Left lung (tissue), 10 donors: ENCODE results near the gene MED12L. TPM values are rescaled to one million over a fixed set of nuclear protein-coding genes. Genes with fewer than 3 reads are reported as not detected.

Experiments
- ATAC-seq: fragments of 200-7000 bp; cut with Tn5 transposase; one replicate; pipeline ENCODE4 v1.9.1; 2020; ENCODE audit warnings: moderate library complexity
- DNase-seq, 4 donors: peaks; one replicate each; pipeline ENCODE4 v3.0.0-alpha.2; 2013 to 2020
- H3K27ac ChIP-seq, 2 donors: fragments of 200-600 bp; sonication (generic) in 1 of 2; one replicate each; pipeline versions ENCODE4 v1.5.0 to v1.8.0; 2020 to 2021
- H3K27me3 ChIP-seq, 2 donors: fragments of 200-600 bp; sonication (generic) in 1 of 2; one replicate each; pipeline versions ENCODE4 v1.5.0 to v1.8.0; 2020 to 2021
- H3K36me3 ChIP-seq, 2 donors: fragments of 200-600 bp; sonication (generic) in 1 of 2; one replicate each; pipeline versions ENCODE4 v1.5.0 to v1.8.0; 2020 to 2021
- H3K4me1 ChIP-seq, 2 donors: fragments of 200-600 bp; one replicate each; pipeline ENCODE4 v1.8.0; 2021
- H3K4me3 ChIP-seq, 2 donors: fragments of 200-600 bp; sonication (generic) in 1 of 2; one replicate each; pipeline versions ENCODE4 v1.5.0 to v1.8.0; 2020 to 2021; ENCODE audit warnings: mild to moderate bottlenecking in 1 of 2
- H3K9me3 ChIP-seq, 2 donors: fragments of 200-600 bp; sonication (generic) in 1 of 2; one replicate each; pipeline versions ENCODE4 v1.5.0 to v1.8.0; 2020 to 2021
- intact Hi-C, 2 donors: fragments of 100-400 bp; cut with DNase I; formaldehyde crosslinking; loops; one replicate each; pipeline versions ENCODE4 v1.11.2 to v1.14.2; 2022
- polyA plus RNA-seq, 6 donors: library from polyadenylated mRNA; unstranded; fragments of 120-200 nt; gene quantifications; one replicate each; pipeline ENCODE4 v1.2.1, GENCODE V29; 2013; ENCODE audit not compliant: insufficient read length in 6 of 6
- total RNA-seq, 2 donors: library from RNA; stranded (reverse); fragmentation: NEBNext Ultra II Directional; extraction: Animal tissue kit (Norgen Biotek cat#: 25700); gene quantifications; one replicate each; pipeline ENCODE4 v1.2.1, GENCODE V29; 2021
- TF ChIP-seq, protein P1 (sequence below), 2 donors: fragments of 200-600 bp; sonication (generic) in 1 of 2; IDR thresholded peaks; one replicate each; pipeline versions ENCODE4 v1.5.0 to v1.8.0; 2021; ENCODE audit warnings: antibody characterized with exemption in 2 of 2
- donor health status: DM: no; HTN: yes; CAD: no.
- donor health status: DM: no; HTN: no; CAD: no.

Gene MED12L
- total and polyA plus RNA-seq, 8 donors, result 0.66 to 1.0 (median 0.77) TPM

DNA sequence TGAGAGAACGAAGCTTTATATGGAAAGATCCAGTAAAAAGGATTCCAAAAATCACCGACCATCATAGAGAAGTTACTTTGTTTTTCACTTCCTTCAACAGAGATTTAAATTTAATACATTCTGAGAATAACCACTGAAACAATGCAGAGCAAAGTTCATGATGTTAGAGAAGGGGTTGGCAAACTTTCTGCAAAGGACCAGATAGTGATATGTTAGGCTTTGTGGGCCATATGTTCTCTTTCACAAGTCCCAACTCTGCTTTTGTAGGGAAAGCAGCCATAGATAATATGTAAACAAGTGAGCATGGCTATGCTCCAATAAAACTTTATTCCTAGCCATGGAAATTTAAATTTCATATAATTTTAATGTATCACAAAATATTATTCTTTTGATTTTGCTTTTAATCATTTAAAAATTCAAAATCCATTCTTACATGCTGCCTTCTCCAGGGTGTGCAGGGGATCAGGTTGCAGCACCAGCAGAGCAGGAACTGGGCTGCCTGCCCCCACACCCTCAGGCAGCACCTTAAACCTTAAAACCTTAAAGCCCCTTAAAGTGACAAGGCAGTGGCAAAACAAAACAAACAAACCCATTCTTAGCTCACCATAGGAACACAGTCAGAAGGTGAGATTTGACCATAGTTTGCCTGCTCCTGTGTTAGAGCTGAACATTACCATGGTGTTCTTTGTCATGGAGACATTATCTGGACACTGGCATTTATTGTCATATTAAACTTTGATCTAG is 392.3 kb downstream of the MED12L start:
- TF ChIP-seq, protein P1, sequence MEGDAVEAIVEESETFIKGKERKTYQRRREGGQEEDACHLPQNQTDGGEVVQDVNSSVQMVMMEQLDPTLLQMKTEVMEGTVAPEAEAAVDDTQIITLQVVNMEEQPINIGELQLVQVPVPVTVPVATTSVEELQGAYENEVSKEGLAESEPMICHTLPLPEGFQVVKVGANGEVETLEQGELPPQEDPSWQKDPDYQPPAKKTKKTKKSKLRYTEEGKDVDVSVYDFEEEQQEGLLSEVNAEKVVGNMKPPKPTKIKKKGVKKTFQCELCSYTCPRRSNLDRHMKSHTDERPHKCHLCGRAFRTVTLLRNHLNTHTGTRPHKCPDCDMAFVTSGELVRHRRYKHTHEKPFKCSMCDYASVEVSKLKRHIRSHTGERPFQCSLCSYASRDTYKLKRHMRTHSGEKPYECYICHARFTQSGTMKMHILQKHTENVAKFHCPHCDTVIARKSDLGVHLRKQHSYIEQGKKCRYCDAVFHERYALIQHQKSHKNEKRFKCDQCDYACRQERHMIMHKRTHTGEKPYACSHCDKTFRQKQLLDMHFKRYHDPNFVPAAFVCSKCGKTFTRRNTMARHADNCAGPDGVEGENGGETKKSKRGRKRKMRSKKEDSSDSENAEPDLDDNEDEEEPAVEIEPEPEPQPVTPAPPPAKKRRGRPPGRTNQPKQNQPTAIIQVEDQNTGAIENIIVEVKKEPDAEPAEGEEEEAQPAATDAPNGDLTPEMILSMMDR (IDR thresholded peaks at IDR 0.05), result no peak
- ATAC-seq (no peak), DNase-seq (peak in 1 of 4 donors; percentile 45)
- intact Hi-C loops, result no loop called here
- Histone ChIP-seq H3K27me3 (no peaks in the 10 kb centered on the region), H3K27ac (no peak overlapping the region), H3K9me3 (peaks cover 0 to 12% of the 10 kb centered on the region in 2 donors), H3K36me3 (no peaks in the 10 kb centered on the region), H3K4me1 (no peaks in the 10 kb centered on the region), H3K4me3 (no peak overlapping the region)

DNA sequence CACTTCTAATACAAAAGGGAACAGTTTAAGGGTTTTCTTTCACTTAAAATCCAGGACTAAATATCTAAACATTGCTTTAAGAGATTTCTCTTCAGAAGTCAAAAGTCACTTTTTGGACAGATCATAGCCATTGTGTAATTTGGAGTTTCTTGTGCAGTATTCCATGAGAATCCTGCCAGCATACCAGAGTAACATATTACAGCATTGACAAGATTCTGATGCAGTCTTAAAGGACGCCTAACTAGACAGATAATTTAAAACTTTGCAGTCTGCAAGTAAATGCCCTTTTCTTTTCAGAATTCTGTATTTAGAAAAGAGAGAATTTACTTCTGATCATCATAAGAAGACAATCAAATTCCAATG is 392.9 kb downstream of the MED12L start:
- intact Hi-C loops, result no loop called here
- Histone ChIP-seq H3K4me1 (no peaks in the 10 kb centered on the region), H3K4me3 (no peak overlapping the region), H3K27ac (no peak overlapping the region), H3K36me3 (no peaks in the 10 kb centered on the region), H3K27me3 (no peaks in the 10 kb centered on the region), H3K9me3 (peaks cover 0 to 12% of the 10 kb centered on the region in 2 donors)
- ATAC-seq (no peak), DNase-seq (no peak)
- TF ChIP-seq, protein P1 (IDR thresholded peaks at IDR 0.05), result no peak

DNA sequence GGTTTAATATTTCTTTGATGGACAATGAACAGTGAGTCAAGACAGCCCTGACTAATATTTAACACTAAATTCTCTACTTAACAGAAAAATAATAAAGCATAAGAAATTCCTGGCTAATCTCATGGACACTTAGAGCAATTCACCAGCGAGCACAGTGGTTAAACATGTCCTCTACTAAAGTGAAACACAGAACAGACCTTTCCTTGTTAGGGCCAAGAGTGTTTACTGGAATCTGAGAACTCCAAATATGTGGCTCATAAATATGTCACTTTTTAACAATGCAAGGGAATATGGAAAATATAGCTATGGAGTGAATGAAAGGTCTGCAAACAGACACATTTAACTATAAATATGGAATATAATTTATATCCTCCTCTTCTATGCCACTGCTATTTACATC is 394.0 kb downstream of the MED12L start:
- DNase-seq (no peak), ATAC-seq (no peak)
- H3K4me3 ChIP-seq, result no peak overlapping the region
- TF ChIP-seq, protein P1 (IDR thresholded peaks at IDR 0.05), result no peak
- peaks cover 0 to 12% of the 10 kb centered on the region in 2 donors for H3K9me3 ChIP-seq
- H3K36me3 ChIP-seq, result no peaks in the 10 kb centered on the region
- no peaks in the 10 kb centered on the region for H3K4me1 ChIP-seq
- no peaks in the 10 kb centered on the region for H3K27me3 ChIP-seq
- H3K27ac ChIP-seq, result no peak overlapping the region
- intact Hi-C loops, result no loop called here

DNA sequence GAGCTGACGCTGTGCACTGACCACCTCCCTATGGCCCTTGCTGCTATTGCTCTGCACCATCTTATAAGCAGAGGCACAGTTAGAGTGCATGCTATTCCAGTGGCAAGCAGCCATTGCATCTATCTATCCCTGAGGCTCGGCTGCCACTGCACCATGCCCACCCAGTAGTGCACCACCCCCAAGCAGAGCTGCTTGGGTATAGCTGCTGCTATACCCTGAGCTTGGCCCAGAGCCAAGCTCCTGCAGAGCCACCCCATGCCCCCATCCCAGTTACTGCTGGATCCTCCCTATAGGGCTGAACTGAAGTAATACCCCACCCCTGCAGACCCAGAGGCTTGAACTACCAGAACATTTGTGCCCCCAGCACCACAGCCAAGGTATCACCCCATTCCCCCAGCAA is 395.0 kb downstream of the MED12L start:
- intact Hi-C loops, result no loop called here
- Histone ChIP-seq H3K4me3 (no peak overlapping the region), H3K9me3 (peaks cover 0 to 12% of the 10 kb centered on the region in 2 donors), H3K27ac (no peak overlapping the region), H3K27me3 (no peaks in the 10 kb centered on the region), H3K4me1 (no peaks in the 10 kb centered on the region), H3K36me3 (no peaks in the 10 kb centered on the region)
- ATAC-seq (no peak), DNase-seq (peak in 1 of 4 donors; percentile 23)
- TF ChIP-seq, protein P1 (IDR thresholded peaks at IDR 0.05), result no peak

DNA sequence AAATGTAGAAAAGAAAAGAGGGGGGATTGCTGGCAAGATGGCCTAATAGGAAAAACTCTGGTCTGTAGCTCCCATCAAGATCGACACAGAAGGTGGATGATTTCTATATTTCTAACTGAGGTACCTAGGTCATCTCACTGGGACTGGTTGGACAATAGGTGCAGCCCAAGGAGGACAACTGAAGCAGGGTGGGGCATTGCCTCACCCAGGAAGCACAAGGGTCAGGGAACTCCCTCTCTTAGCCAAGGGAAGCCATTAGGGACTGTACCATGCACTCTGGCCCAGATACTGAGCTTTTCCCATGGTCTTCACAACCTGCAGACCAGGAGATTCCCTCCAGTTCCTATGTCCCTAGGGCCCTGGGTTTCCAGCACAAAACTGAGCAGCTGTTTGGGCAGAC is 398.0 kb downstream of the MED12L start:
- DNase-seq (no peak), ATAC-seq (no peak)

More for the DNA sequence above, 398.0 kb downstream of the MED12L start:
- Histone ChIP-seq H3K27me3 (no peaks in the 10 kb centered on the region), H3K4me1 (no peaks in the 10 kb centered on the region), H3K4me3 (no peak overlapping the region), H3K9me3 (peaks cover 0 to 15% of the 10 kb centered on the region in 2 donors), H3K27ac (no peak overlapping the region), H3K36me3 (no peaks in the 10 kb centered on the region)
- TF ChIP-seq, protein P1 (IDR thresholded peaks at IDR 0.05), result no peak
- intact Hi-C loops, result no loop called here
